GM06990 (cell line): ENCODE data around the gene NSMF.
"Not testable (repeated sequence)": the region's sequence is repeated elsewhere in the genome, so short reads cannot be mapped to it uniquely, and the experiment has no call there.

Experiments
- DNase-seq: peaks from one replicate; pipeline ENCODE4 v3.0.0-alpha.2; 2011; ENCODE audit not compliant: insufficient read length; ENCODE audit errors: extremely low read depth
- H3K27me3 ChIP-seq: replicated peaks from 2 replicates; pipeline ENCODE4 v1.6.0; 2011; ENCODE audit warnings: low read length; ENCODE audit not compliant: control insufficient read depth, insufficient read depth
- H3K36me3 ChIP-seq: 2 replicates; pipeline ENCODE4 v1.5.1; 2011; ENCODE audit warnings: low read length; ENCODE audit not compliant: control insufficient read depth, insufficient read depth
- H3K4me3 ChIP-seq: replicated peaks from 2 replicates; pipeline ENCODE4 v1.5.1; 2011; ENCODE audit warnings: low read depth, mild to moderate bottlenecking, control low read depth, low read length
- CTCF ChIP-seq: IDR thresholded peaks from 2 replicates; pipeline ENCODE4 v1.5.1; 2011; ENCODE audit warnings: low read length, control low read depth, mild to moderate bottlenecking, inconsistent platforms; ENCODE audit not compliant: insufficient read depth, poor library complexity, severe bottlenecking

The NSMF gene

DNA sequence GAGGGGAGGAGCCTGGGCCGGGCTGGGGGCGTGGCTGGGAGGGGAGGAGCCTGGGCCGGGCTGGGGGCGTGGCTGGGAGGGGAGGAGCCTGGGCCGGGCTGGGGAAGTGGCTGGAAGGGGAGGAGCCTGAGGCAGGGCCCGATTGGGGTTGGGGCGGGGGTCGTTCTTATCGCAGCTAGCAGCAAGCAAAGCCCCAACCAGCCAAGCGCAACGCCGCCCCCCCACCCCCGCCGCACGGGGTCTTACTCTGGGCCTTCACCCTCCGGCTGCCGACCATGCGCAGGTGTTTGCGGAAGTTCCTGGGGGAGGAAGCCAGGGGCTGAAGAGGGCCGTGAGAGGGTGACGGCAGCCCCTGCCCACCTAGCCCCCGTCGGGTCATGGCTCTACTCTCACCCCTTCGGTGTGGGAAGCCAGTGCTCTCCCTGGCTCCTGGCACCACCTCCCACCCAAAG, 5.0 kb downstream of the NSMF start:
- Histone ChIP-seq H3K4me3 (peak overlapping the region; percentile 58), H3K27me3 (no peaks in the 10 kb centered on the region), H3K36me3 (peaks cover 10% of the 10 kb centered on the region)
- peak; percentile 73 for DNase-seq
- TF ChIP-seq CTCF, result no peak

DNA sequence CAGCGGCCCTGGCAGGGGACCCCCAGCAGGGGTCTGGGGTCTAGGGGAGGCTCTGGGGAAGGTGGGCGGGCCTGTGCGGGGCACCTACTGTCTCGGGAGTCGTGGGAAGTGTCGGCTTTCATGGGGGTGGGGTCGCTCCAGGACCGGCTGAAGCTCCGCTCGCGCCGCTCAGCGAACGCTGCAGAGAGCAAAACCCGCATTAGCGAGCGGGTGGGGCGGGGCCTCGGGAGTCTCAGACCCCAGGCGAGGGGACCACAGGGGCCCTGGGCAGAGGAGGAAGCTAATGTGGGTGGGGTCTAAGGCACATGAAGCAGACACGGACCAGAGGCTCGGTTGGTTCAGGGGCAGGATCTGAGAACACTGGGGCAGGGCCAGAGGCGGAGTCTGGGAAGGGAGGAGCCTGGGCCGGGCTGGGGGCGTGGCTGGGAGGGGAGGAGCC, 5.5 kb downstream of the NSMF start:
- H3K4me3 ChIP-seq, result no peak overlapping the region
- no peak for TF ChIP-seq CTCF
- peaks cover 10% of the 10 kb centered on the region for H3K36me3 ChIP-seq
- H3K27me3 ChIP-seq, result no peaks in the 10 kb centered on the region
- DNase-seq, result peak; percentile 61

GRCh38 chr9:137452761-137453642, 6.1 kb downstream of the NSMF start:
- Histone ChIP-seq H3K4me3 (no peak overlapping the region), H3K36me3 (peaks cover 10% of the 10 kb centered on the region), H3K27me3 (no peaks in the 10 kb centered on the region)
- TF ChIP-seq CTCF, result no peak
- DNase-seq, result peak; percentile 24

DNA sequence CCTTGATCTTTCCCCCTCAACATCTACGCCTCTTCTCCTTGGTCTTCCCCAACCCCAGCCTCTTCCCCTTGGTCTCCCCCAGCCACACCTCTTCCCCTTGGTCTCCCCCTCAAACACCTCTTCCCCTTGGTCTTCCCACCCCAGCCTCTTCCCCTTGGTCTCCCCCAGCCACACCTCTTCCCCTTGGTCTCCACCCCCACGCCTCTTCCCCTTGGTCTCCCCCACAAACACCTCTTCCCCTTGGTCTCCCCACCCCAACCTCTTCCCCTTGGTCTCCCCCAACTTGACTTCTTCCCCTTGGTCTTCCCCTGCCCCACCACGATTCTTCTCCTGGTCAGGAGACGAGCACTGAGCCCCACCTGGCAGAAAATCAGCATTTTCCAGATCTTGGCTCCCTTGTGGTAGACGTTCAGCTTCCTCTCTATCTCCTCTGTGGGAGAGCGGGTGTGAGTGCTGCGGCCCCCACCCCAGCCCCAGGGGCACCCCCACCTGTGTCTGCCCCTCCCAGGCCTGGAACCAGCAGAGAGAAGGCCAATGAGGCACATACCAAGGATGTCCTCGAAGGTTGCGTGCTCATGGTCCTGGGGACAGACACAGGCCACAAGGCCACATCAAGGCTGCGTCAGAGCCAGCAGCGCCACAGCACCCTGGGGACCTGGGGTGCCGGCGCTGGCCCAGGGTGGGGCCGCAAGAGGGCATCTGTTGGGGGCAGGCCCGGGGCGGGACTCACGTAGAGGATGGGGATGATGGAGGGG, 7.0 kb downstream of the NSMF start:
- TF ChIP-seq CTCF, result no peak
- Histone ChIP-seq H3K4me3 (no peak overlapping the region), H3K36me3 (peaks cover 10% of the 10 kb centered on the region), H3K27me3 (no peaks in the 10 kb centered on the region)
- DNase-seq, result peak; percentile 10

- not testable (repeated sequence) for H3K4me3 ChIP-seq, DNase-seq, H3K36me3 ChIP-seq, H3K27me3 ChIP-seq
Measured at GRCh38 chr9:137451264-137452005, 7.7 kb downstream of the NSMF start.

- not testable (repeated sequence) for H3K4me3 ChIP-seq, DNase-seq, H3K27me3 ChIP-seq, H3K36me3 ChIP-seq
Measured at GRCh38 chr9:137450539-137451222, 8.5 kb downstream of the NSMF start.
